Limb (tissue), 2 donors: Measurements from ENCODE around the gene CACNA2D4.
A peak's percentile ranks its signal among the peaks of the same experiment; 100 is the strongest.

Experiments
- DNase-seq, 2 donors: peaks; one replicate each; pipeline ENCODE4 v3.0.0-alpha.2; 2016; ENCODE audit errors: extremely low spot score in 2 of 2

Gene CACNA2D4

GRCh38 chr12:1917172-1918070, 1.0 kb downstream of the CACNA2D4 start:
- no peak for DNase-seq

DNA sequence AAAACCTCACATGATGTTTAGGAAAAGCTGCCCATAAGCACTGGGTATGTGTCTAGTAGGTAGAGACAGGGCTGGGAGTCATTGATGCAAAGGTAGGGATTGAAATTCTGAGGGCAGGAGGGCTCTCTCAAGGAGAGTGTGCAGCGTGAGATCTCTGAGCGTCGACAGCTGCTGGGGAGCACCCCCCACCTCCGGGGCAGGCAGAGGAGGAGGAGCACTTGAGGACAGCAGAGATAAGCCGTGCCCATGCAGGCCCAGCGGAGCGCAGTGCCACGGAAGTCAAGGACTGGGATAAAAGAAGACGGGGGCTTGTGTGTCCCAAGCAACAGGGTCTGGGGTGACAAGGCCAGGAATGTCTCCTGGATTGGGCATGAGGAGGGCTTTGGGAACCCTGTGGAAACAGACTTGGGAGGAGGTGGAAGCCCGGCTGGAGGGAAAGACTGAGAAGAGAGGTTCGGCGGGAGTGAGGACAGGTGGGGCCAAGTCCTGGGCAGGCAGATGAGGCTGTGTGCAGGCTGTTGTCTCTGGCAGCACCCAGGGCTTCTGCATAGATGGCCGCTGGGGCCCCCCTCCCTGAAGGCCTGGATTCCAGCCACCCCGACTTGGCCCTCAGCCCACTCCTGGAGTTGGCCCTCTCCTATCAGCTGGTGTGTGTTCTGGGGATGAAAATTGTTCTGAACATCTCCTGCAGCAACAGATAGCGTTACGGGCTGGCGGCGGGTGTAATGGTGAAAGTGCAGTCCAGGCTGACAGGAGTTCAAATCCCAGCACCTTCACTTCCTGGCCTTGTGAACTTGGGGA, 1.9 kb downstream of the CACNA2D4 start:
- DNase-seq, result peak in 1 of 2 donors; percentile 55

DNA sequence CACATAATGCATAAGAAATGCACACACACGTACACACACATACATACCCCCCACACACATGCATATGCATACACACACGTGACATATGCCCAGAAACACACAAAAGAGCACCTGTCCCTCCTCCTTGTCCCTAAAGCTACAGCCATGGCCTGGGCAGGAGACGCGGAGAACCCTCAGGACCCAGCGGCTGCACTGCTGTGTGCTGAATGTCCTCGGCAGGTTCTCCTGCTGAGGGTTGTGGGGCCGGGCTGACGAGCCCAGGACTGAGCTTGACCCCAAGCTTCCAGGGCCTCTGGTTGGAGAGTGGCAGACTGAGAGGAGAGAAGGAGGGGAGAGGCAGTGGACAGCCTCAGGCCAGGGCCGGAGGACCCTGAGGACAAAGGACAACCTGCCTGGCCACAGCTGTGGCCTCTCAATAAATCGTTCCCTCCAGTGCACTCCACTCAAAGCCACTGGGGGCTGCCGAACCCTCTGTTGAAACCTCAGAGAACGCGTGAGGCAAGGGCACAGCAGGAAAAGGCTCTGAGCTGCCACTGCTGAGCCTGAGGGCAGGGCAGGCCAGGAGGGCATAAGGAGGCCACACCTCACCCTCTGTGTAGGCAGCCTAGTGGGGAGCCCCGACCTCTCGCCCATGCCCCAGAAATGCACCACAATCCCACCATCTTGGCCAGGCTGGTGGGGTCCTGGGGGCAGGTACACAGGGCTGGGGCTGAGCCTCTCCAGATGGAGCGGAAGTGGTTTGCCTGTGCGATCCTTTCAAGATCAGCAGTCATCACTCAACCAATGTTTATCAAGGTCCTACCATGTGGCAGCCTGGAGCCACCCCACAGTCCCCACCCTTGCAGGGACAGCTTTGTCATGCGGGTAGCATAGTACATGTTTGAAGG, 3.1 kb downstream of the CACNA2D4 start:
- DNase-seq, result peak in 1 of 2 donors; percentile 16

- peak in 1 of 2 donors; percentile 19 for DNase-seq
These were observed 4.1 kb downstream of the CACNA2D4 start for GRCh38 chr12:1914114-1914911.

- peak in 1 of 2 donors; percentile 35 for DNase-seq
These were observed 4.9 kb downstream of the CACNA2D4 start for GRCh38 chr12:1913377-1914113.

DNA sequence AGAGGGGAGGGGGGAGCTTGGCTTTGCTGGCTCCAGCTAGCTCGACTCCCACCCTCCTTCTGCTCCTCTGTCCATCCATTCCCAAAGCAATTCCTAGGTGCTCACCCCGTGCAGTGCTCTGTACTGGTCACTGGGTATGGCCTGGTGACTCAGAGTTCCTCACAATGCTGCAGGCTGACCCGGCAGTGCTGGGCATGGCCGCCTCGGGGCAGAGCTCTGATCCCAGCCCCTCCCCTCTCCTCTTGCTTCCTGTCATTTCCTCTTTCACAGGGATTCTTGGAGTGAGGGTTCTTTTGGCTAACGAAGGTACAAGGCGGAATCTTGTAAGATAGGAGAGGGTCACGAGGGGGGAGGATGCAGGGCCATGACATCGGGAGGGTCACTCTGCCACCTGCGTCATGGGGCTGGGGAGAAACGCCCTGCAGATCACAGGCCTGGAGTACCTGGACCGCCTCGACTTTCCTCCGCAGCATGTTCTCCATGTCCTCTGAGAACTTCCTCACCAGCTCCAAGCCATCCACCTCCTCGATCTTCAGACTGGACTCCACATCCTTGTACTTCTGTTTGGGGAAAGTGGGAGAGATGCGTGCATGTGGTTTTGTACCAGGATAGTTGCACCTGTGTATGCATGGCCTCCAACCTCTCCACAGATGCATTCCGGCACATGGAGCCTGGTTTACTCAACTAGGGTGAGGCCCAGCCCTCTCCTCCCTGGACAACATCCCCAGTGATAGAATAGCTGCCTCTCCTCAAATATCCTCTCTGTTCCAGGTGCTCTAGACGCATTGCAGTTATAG, 5.7 kb downstream of the CACNA2D4 start:
- peak in 1 of 2 donors; percentile 5 for DNase-seq

DNA sequence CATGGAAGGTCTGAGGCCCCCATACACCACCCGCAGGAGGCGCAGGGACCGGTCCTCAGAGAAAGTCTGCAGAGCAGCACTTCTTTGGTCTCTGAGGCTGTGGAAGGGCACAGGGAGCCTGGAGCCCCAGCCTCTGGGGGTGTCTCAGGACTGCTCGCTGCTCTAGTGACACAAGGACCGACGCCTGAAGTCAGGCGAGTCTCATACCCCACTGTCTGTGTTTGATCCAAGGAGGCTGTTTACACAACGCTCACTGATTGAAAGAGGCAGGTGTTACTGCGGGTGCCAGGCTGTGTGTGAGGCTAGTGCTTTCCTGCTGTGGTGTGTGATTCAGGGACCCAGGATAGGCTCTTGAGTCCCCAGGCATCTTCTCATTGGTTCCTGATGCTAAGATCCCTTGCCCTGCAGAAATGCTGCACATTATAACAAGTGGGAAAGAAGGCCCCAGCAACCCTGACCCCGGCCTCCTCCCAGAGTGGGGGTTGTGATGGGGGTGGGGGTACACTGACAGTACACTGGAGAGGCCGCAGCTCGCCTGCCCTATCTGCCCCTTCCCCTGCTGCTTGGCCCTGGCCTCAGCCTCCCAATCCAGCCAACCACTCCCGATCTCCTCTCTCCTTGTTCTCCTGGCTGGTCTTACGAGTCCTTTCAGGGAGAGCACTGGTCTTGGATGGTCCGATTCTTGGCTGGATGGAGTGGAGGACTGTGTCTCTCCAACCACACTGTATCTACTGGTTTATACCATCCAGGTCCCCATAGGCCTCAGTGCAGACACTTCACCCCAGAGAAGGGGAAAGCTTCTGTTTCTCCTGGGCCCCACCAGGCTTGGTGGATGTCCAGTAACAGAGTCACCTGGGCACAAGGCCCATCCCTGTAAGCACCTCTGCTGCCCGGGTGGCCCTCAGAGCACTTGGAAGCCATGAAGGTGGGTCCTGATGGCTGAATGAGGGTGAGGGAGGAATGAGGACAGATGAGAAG, 6.6 kb downstream of the CACNA2D4 start:
- peak in 1 of 2 donors; percentile 41 for DNase-seq

- DNase-seq, result no peak
These were observed 8.0 kb downstream of the CACNA2D4 start for GRCh38 chr12:1910468-1910867.

DNA sequence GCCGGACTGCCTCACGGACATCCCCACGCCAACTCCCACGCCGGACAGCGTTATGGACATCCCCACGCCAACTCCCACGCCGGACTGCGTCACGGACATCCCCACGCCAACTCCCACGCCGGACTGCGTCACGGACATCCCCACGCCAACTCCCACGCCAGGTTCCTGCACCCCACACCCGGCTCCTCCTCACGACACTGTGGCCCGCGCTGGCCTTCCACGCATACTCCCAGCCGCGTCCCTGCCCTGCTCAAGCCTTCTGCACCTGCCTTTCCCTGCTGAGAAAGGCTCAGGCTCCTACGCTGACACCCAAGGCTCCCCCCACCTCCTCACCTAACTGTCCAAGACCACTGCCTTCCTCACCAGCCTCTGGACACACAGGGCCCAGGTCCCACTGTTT, 9.7 kb downstream of the CACNA2D4 start:
- DNase-seq, result peak in 1 of 2 donors; percentile 13

DNA sequence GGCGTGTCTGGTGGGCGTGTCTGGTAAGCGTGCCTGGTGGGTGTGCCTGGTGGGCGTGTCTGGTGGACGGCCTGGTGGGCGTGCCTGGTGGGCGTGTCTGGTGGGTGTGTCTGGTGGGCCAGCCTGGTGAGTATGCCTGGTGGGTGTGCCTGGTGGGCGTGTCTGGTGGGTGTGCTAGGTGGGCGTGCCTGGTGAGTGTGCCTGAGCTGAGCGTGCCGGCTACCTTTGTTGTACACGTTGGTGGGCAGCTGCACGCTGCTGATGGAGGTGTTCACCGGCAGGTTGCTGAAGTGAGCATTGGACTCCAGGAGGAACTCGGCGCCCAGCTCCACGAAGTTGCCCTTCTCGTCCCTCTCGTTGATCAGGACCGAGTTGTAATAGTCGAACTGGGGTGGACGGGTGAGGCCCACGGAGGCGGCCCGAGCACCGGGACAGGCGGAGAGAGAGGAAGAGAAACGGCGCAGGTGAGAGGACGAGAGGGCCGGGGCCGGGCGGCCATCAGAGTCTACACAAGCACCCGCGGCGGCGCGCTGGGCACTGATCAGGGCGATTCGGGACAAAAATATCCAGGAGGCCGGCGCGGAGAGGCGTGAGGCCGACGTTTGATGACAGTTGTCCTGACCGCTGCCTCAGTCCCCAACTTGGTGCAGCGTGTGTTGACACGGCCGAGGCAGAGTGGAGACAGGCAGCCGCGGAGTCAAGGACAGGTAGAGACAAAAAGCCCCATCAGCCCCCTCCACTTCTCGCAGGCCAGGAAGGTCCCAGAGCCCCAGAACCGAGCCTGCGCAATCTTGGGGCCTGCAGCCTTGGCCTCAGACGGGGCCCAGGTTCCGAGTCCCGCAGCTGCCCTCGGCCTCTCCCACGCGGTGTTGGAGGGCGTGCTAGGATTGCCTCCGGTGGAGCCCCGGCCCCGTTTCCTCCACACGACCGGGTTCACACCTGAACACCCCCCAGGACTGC, 10.5 kb downstream of the CACNA2D4 start:
- peak in 1 of 2 donors; percentile 48 for DNase-seq

DNA sequence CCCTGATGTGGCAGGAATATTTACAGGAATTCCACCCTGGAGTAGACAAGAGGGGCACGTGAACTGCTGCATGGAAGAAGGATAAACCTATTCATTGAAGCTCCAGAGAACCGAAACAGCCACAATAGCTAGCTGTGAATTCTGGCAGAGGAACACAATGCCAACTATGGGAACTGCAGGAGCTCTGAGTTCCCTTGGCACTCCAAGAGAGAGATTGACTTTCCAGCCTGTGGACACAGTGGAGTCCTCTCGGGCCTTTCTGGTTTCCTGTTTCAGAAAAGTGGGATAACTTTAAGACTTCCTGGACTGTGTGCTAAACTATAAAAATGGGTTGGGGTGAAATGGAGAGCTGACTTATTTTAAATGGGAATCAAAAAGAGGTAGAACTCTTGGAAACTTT, 11.9 kb downstream of the CACNA2D4 start:
- DNase-seq, result no peak

DNA sequence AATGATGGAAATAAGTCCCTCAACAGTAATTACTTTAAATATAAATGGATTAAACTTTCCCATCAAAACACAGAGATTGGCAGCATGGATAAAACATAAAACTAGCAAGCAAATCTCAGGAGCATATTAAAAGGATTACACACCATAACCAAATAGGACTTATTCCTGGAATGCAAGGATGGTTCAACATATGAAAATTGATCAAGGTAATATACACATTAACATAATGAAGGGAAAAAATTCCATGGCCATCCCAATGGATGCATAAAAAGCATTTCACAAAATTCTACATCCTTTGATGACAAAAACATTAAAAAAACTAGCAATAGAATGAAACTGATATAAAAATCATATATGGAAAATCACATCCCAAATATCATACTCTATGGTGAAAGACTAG, 13.6 kb downstream of the CACNA2D4 start:
- no peak for DNase-seq

DNA sequence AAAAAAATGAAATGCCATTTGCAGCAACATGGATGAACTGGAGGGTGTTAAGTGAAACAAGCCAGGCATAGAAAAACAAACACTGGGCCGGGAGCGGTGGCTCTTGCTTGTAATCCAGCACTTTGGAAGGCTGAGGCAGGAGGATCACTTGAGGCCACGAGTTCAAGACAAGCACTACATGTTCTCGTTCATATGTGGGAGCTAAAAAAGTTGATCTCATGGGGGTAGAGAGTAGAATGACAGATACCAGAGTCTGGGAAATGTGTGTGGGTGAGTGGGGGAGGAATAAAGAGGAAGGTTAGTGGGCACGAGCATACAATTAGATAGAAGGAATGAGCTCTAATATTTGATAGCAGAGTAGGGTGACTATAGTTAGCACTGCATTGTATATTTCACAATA, 21.5 kb downstream of the CACNA2D4 start:
- no peak for DNase-seq

- no peak for DNase-seq
These were observed 27.6 kb downstream of the CACNA2D4 start for GRCh38 chr12:1890810-1891209.

- no peak for DNase-seq
These were observed 28.2 kb downstream of the CACNA2D4 start for GRCh38 chr12:1890119-1890703.

DNA sequence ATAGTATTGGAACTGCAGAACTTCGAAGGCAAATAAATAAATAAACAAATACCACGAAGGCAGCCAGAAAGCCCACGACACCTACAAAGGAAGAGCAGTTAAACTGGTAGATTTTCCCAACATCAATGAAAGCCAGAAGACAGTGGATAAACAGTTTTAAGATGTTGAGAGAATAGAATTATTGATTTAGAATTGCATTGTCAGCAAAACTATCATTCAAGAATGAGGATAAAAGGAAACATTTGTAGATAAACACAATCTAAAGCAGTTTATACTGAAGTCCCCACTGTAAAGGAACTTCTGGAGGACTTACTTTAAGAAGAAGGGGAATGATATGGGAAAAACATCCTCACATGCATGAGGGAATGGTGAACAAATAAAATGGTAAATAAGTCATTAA, 29.5 kb downstream of the CACNA2D4 start:
- DNase-seq, result no peak
